ENCODE measurements around the gene NBEAL2.

Gene NBEAL2

GRCh38 chr3:46935168-46935858 lies 44.2 kb upstream of the NBEAL2 start:
- peak; percentile 21; the same call in 1 of the 2 replicates for TF ChIP-seq POLR2AphosphoS5 (IDR thresholded peaks at IDR 0.05; ENCODE audit: low read depth, low read length)
- no peak for TF ChIP-seq SPI1 (IDR thresholded peaks at IDR 0.05; ENCODE audit: low read depth, low read length)
- no peak for DNase-seq (ENCODE audit: insufficient read length, low spot score)
- FAIRE-seq: no peak

DNA sequence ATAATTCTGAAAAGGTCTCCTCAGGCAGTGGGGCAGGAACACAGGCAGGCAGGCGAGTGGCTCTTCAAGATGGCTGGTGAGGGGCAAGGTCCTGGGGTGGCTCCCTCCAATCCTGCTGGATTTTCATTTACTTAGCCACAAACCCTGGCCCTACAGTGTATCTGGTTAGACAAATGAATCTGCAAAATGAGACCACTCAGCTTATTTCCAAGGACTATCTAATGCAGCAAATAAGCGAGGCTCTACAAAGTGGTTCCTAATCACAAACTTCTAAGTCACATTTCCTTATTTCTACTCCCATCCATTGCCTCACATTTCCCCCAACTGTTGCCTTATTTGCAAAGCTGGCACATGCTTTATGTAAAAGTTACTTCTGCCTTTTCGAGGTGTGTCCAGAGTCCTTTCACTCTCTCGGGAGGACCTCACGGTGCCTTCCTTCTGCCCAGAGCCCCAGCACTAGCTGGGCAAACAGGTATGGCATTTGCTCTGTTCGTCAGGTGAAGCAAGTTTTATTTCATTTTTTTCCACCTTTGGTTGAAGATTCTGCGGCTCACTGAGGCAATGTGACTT lies 43.4 kb upstream of the NBEAL2 start:
- FAIRE-seq: peak; percentile 67
- TF ChIP-seq POLR2AphosphoS5 (IDR thresholded peaks at IDR 0.05; ENCODE audit: low read depth, low read length) (0 out of 2 replicates have a peak, but pooled peaks have one; percentile 14), TAF1 (IDR thresholded peaks at IDR 0.05; ENCODE audit: low read depth, low read length) (no peak)
- DNase-seq (ENCODE audit: insufficient read length, low spot score): no peak

- FAIRE-seq (no peak), DNase-seq (ENCODE audit: insufficient read length, low spot score) (no peak)
- TF ChIP-seq POU2F2 (IDR thresholded peaks at IDR 0.05; ENCODE audit: low read depth, low read length): no peak
- TF ChIP-seq POLR2A (IDR thresholded peaks at IDR 0.05; ENCODE audit: low read depth, low read length): no peak
- TF ChIP-seq PAX5 (IDR thresholded peaks at IDR 0.05; ENCODE audit: insufficient read depth, low read length, severe bottlenecking): no peak
- TF ChIP-seq SPI1 (IDR thresholded peaks at IDR 0.05; ENCODE audit: low read depth, low read length): no peak
- TF ChIP-seq TAF1 (IDR thresholded peaks at IDR 0.05; ENCODE audit: low read depth, low read length): no peak
- no peak; the same call in 1 of the 2 replicates for TF ChIP-seq POLR2AphosphoS5 (IDR thresholded peaks at IDR 0.05; ENCODE audit: low read depth, low read length)
Measured at GRCh38 chr3:46936733-46937250, 42.7 kb upstream of the NBEAL2 start.

DNA sequence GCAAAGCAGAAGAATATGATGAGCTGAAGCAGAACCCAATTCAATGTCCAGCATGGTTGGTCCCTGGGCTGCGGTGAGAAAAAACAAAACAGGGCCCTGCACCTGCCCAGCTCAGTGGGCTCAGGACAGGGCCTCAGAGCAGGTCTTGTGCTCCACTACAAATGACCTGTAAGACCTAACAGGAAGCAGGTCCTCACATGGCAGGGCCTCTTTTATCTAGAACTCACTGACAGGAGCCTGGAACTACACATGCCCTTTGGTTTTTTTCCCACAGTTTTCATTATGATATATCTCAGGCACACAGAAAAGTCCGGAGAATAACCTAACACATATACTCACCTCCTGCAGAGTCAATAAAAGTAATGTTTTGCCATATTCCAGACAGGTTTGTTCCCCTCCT lies 41.3 kb upstream of the NBEAL2 start:
- FAIRE-seq: no peak
- DNase-seq (ENCODE audit: insufficient read length, low spot score): no peak
- TF ChIP-seq POU2F2 (IDR thresholded peaks at IDR 0.05; ENCODE audit: low read depth, low read length): no peak
- no peak for TF ChIP-seq PAX5 (IDR thresholded peaks at IDR 0.05; ENCODE audit: insufficient read depth, low read length, severe bottlenecking)
- TF ChIP-seq POLR2AphosphoS5 (IDR thresholded peaks at IDR 0.05; ENCODE audit: low read depth, low read length): no peak
- TF ChIP-seq TAF1 (IDR thresholded peaks at IDR 0.05; ENCODE audit: low read depth, low read length): no peak
- TF ChIP-seq POLR2A (IDR thresholded peaks at IDR 0.05; ENCODE audit: low read depth, low read length): no peak
- TF ChIP-seq SPI1 (IDR thresholded peaks at IDR 0.05; ENCODE audit: low read depth, low read length): no peak

GRCh38 chr3:46939578-46940445 lies 39.7 kb upstream of the NBEAL2 start:
- TF ChIP-seq SPI1 (IDR thresholded peaks at IDR 0.05; ENCODE audit: low read depth, low read length): no peak
- TF ChIP-seq PAX5 (IDR thresholded peaks at IDR 0.05; ENCODE audit: insufficient read depth, low read length, severe bottlenecking): no peak
- TF ChIP-seq POLR2AphosphoS5 (IDR thresholded peaks at IDR 0.05; ENCODE audit: low read depth, low read length): no peak
- TF ChIP-seq POLR2A (IDR thresholded peaks at IDR 0.05; ENCODE audit: low read depth, low read length): no peak
- TF ChIP-seq POU2F2 (IDR thresholded peaks at IDR 0.05; ENCODE audit: low read depth, low read length): no peak
- no peak for TF ChIP-seq TAF1 (IDR thresholded peaks at IDR 0.05; ENCODE audit: low read depth, low read length)
- FAIRE-seq (peak; percentile 69), DNase-seq (ENCODE audit: insufficient read length, low spot score) (no peak)

- DNase-seq (ENCODE audit: insufficient read length, low spot score) (no peak), FAIRE-seq (no peak)
- TF ChIP-seq SPI1 (IDR thresholded peaks at IDR 0.05; ENCODE audit: low read depth, low read length) (no peak), POU2F2 (IDR thresholded peaks at IDR 0.05; ENCODE audit: low read depth, low read length) (no peak), TAF1 (IDR thresholded peaks at IDR 0.05; ENCODE audit: low read depth, low read length) (no peak), POLR2A (IDR thresholded peaks at IDR 0.05; ENCODE audit: low read depth, low read length) (no peak)
Measured at GRCh38 chr3:46942076-46942475, 37.4 kb upstream of the NBEAL2 start.

DNA sequence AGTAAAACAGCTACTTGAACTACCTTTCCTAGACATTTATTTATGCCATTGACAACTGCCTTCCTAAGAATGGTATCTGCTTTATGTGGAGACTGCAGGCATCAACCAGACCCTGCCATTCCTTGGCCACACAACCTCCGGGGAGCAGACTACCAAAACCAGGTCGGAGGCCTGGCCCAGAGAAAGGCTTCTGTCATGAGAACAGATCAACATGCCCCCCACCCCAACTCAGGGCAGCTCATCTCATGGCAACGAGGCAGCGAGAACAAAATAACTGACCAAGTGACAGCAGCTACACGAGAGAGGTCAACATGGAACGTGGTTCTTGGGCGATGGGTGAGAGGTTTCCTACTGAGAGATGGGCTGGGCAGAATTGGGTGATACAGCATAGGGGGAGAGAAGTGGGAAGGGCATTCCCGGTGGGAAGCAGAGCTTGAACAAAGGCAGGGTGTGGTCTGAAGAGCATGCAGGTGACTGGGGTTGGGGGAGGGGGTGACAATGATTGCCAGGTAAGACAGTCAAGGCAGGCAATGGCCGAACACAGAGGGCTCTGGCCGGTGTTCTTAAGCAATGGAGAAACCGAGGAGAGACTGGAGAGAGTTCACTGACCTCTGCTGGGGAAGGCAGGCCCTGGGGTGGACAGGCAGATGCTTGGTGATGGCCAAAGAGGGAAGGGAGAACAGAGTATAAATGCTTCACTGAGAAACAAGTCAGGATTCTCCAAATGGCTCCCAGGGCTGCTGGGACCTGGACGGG lies 36.8 kb upstream of the NBEAL2 start:
- FAIRE-seq: no peak
- no peak for DNase-seq (ENCODE audit: insufficient read length, low spot score)
- TF ChIP-seq POU2F2 (IDR thresholded peaks at IDR 0.05; ENCODE audit: low read depth, low read length): no peak
- no peak for TF ChIP-seq TAF1 (IDR thresholded peaks at IDR 0.05; ENCODE audit: low read depth, low read length)
- no peak for TF ChIP-seq PAX5 (IDR thresholded peaks at IDR 0.05; ENCODE audit: insufficient read depth, low read length, severe bottlenecking)
- TF ChIP-seq POLR2A (IDR thresholded peaks at IDR 0.05; ENCODE audit: low read depth, low read length): no peak
- TF ChIP-seq POLR2AphosphoS5 (IDR thresholded peaks at IDR 0.05; ENCODE audit: low read depth, low read length): no peak
- TF ChIP-seq SPI1 (IDR thresholded peaks at IDR 0.05; ENCODE audit: low read depth, low read length): no peak

GRCh38 chr3:46943237-46944187 lies 36.0 kb upstream of the NBEAL2 start:
- DNase-seq (ENCODE audit: insufficient read length, low spot score): no peak
- TF ChIP-seq TAF1 (IDR thresholded peaks at IDR 0.05; ENCODE audit: low read depth, low read length): no peak
- FAIRE-seq: no peak
